ENCODE measurements around the gene ANKRD17.

GRCh38 chr4:73234712-73235111, 23.9 kb downstream of the ANKRD17 start:
- TF ChIP-seq KLF9 (tag by site-specific recombination; IDR thresholded peaks at IDR 0.05; ENCODE audit: low read depth) = no peak
- TF ChIP-seq, protein P1, sequence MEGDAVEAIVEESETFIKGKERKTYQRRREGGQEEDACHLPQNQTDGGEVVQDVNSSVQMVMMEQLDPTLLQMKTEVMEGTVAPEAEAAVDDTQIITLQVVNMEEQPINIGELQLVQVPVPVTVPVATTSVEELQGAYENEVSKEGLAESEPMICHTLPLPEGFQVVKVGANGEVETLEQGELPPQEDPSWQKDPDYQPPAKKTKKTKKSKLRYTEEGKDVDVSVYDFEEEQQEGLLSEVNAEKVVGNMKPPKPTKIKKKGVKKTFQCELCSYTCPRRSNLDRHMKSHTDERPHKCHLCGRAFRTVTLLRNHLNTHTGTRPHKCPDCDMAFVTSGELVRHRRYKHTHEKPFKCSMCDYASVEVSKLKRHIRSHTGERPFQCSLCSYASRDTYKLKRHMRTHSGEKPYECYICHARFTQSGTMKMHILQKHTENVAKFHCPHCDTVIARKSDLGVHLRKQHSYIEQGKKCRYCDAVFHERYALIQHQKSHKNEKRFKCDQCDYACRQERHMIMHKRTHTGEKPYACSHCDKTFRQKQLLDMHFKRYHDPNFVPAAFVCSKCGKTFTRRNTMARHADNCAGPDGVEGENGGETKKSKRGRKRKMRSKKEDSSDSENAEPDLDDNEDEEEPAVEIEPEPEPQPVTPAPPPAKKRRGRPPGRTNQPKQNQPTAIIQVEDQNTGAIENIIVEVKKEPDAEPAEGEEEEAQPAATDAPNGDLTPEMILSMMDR (tag by site-specific recombination; IDR thresholded peaks at IDR 0.05) = no peak
- TF ChIP-seq ZNF175 (tag by site-specific recombination; IDR thresholded peaks at IDR 0.05) = no peak
- no peak for TF ChIP-seq REPIN1 (tag by site-specific recombination; IDR thresholded peaks at IDR 0.05; ENCODE audit: low read depth)
- TF ChIP-seq, protein P2, sequence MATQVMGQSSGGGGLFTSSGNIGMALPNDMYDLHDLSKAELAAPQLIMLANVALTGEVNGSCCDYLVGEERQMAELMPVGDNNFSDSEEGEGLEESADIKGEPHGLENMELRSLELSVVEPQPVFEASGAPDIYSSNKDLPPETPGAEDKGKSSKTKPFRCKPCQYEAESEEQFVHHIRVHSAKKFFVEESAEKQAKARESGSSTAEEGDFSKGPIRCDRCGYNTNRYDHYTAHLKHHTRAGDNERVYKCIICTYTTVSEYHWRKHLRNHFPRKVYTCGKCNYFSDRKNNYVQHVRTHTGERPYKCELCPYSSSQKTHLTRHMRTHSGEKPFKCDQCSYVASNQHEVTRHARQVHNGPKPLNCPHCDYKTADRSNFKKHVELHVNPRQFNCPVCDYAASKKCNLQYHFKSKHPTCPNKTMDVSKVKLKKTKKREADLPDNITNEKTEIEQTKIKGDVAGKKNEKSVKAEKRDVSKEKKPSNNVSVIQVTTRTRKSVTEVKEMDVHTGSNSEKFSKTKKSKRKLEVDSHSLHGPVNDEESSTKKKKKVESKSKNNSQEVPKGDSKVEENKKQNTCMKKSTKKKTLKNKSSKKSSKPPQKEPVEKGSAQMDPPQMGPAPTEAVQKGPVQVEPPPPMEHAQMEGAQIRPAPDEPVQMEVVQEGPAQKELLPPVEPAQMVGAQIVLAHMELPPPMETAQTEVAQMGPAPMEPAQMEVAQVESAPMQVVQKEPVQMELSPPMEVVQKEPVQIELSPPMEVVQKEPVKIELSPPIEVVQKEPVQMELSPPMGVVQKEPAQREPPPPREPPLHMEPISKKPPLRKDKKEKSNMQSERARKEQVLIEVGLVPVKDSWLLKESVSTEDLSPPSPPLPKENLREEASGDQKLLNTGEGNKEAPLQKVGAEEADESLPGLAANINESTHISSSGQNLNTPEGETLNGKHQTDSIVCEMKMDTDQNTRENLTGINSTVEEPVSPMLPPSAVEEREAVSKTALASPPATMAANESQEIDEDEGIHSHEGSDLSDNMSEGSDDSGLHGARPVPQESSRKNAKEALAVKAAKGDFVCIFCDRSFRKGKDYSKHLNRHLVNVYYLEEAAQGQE (tag by site-specific recombination; IDR thresholded peaks at IDR 0.05) = no peak
- TF ChIP-seq ZNF274 (IDR thresholded peaks at IDR 0.05; ENCODE audit: low read length) = no peak
- no peak for TF ChIP-seq ZNF274 (tag by site-specific recombination; IDR thresholded peaks at IDR 0.05; ENCODE audit: borderline replicate concordance)
- TF ChIP-seq ZNF529 (tag by site-specific recombination; IDR thresholded peaks at IDR 0.05; ENCODE audit: insufficient replicate concordance) = no peak
- TF ChIP-seq ZNF362 (tag by site-specific recombination; IDR thresholded peaks at IDR 0.05) = no peak
- no peak for TF ChIP-seq ZNF670 (tag by site-specific recombination; IDR thresholded peaks at IDR 0.05; ENCODE audit: low read depth)
- TF ChIP-seq ZEB2 (tag by site-specific recombination; IDR thresholded peaks at IDR 0.05) = no peak
- no peak for TF ChIP-seq ZNF138 (tag by site-specific recombination; IDR thresholded peaks at IDR 0.05; ENCODE audit: borderline replicate concordance)
- TF ChIP-seq, protein P3, sequence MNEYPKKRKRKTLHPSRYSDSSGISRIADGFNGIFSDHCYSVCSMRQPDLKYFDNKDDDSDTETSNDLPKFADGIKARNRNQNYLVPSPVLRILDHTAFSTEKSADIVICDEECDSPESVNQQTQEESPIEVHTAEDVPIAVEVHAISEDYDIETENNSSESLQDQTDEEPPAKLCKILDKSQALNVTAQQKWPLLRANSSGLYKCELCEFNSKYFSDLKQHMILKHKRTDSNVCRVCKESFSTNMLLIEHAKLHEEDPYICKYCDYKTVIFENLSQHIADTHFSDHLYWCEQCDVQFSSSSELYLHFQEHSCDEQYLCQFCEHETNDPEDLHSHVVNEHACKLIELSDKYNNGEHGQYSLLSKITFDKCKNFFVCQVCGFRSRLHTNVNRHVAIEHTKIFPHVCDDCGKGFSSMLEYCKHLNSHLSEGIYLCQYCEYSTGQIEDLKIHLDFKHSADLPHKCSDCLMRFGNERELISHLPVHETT (tag by site-specific recombination; IDR thresholded peaks at IDR 0.05) = no peak
